Measurements from ENCODE around the gene MGAT3. TPM values are rescaled to one million over a fixed set of nuclear protein-coding genes. Genes with fewer than 3 reads are reported as not detected.

MGAT3 gene
- polyA plus RNA-seq, 1 donor from 2014 or later, result 29.1 TPM

- H3K9ac ChIP-seq (ENCODE audit: low read length), result no peak overlapping the region
- peaks cover 14% of the 10 kb centered on the region for H4K20me1 ChIP-seq (ENCODE audit: insufficient read depth)
- no peak overlapping the region for H3K4me2 ChIP-seq (ENCODE audit: low read length)
- H3K27ac ChIP-seq (ENCODE audit: low read length), result peak overlapping the region; percentile 98
- H3K36me3 ChIP-seq (ENCODE audit: insufficient read depth, low read length), result peaks cover 13% of the 10 kb centered on the region
- H2AFZ ChIP-seq (ENCODE audit: low read depth, low read length), result no peak overlapping the region
- no peaks in the 10 kb centered on the region for H3K27me3 ChIP-seq (ENCODE audit: insufficient read depth, low read depth, low read length)
- peak overlapping the region; percentile 78 for H3K4me3 ChIP-seq (ENCODE audit: low read length)
- H3F3A ChIP-seq (ENCODE audit: insufficient read depth, low read length, poor library complexity, severe bottlenecking), result peaks cover 4% of the 10 kb centered on the region
- TF ChIP-seq POLR2AphosphoS5 (IDR thresholded peaks at IDR 0.05) (no peak), RAD21 (conservative IDR thresholded peaks at IDR 0.05) (no peak), SMC3 (conservative IDR thresholded peaks at IDR 0.05; ENCODE audit: poor library complexity) (no peak), MXI1 (conservative IDR thresholded peaks at IDR 0.05; ENCODE audit: poor library complexity, severe bottlenecking) (no peak), REST (IDR thresholded peaks at IDR 0.05; ENCODE audit: borderline replicate concordance) (no peak), CTCF (IDR thresholded peaks at IDR 0.05; ENCODE audit: poor library complexity, severe bottlenecking) (no peak), TAF1 (IDR thresholded peaks at IDR 0.05; ENCODE audit: low read depth) (no peak), EZH2 (IDR thresholded peaks at IDR 0.05; ENCODE audit: borderline replicate concordance, insufficient read depth, low read length, poor library complexity, severe bottlenecking) (no peak), EP300 (conservative IDR thresholded peaks at IDR 0.05; ENCODE audit: poor library complexity, severe bottlenecking) (no peak)
- no peaks in the 10 kb centered on the region for H3K9me2 ChIP-seq (ENCODE audit: insufficient read depth, low read length)
- no peaks in the 10 kb centered on the region for H3K9me3 ChIP-seq (ENCODE audit: low read length)
- H3K79me2 ChIP-seq (replicated peaks; ENCODE audit: insufficient read depth, low read length), result peaks cover 28% of the 10 kb centered on the region
Observed at GRCh38 chr22:39518144-39518786, 61.5 kb downstream of the MGAT3 start.

DNA sequence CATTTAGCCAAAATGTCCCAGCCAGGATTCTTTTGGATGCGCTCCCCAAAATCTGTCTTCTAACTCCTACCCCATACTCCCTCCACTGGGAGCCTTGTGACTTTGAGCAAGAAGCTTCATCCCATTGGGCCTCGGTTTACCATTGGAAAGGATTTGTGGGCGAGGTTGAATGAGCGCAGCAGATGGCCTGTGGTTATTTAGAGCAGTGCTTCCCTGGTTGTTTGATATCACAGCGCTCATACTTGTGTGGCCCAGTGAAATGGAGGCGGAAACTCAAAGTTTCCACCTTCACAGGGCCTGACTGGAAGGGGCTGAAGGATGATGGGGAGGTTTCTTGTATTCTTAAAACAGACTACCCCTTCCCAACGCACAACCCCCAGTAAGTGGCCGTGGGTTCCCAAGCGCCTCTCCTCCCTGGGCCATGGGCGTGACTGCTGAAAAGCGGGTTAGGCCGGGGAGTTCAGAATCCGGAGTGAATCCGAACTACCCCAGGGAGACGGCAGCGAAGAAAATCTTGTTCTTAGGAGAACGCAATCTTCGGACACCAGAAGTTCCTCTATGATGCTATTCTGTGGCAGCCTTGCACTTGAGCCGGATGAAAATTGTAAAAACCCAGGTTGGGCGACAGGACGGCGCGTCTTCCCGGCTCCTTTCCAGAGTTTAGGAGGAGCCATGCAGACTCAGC, 62.3 kb downstream of the MGAT3 start:
- peak overlapping the region; percentile 98 for H3K27ac ChIP-seq (ENCODE audit: low read length)
- peaks cover 4% of the 10 kb centered on the region for H3K36me3 ChIP-seq (ENCODE audit: insufficient read depth, low read length)
- H4K20me1 ChIP-seq (ENCODE audit: insufficient read depth), result peaks cover 16% of the 10 kb centered on the region
- H3K79me2 ChIP-seq (replicated peaks; ENCODE audit: insufficient read depth, low read length), result peaks cover 35% of the 10 kb centered on the region
- peak overlapping the region; percentile 69 for H3K4me2 ChIP-seq (ENCODE audit: low read length)
- TF ChIP-seq REST (IDR thresholded peaks at IDR 0.05; ENCODE audit: borderline replicate concordance) (no peak), EZH2 (IDR thresholded peaks at IDR 0.05; ENCODE audit: borderline replicate concordance, insufficient read depth, low read length, poor library complexity, severe bottlenecking) (no peak), MXI1 (conservative IDR thresholded peaks at IDR 0.05; ENCODE audit: poor library complexity, severe bottlenecking) (no peak), EP300 (conservative IDR thresholded peaks at IDR 0.05; ENCODE audit: poor library complexity, severe bottlenecking) (no peak), RAD21 (conservative IDR thresholded peaks at IDR 0.05) (no peak)
- no peaks in the 10 kb centered on the region for H3K9me3 ChIP-seq (ENCODE audit: low read length)
- no peaks in the 10 kb centered on the region for H3K27me3 ChIP-seq (ENCODE audit: insufficient read depth, low read depth, low read length)
- H2AFZ ChIP-seq (ENCODE audit: low read depth, low read length), result peak overlapping the region; percentile 73
- H3K4me3 ChIP-seq (ENCODE audit: low read length), result peak overlapping the region; percentile 78
- peaks cover 4% of the 10 kb centered on the region for H3F3A ChIP-seq (ENCODE audit: insufficient read depth, low read length, poor library complexity, severe bottlenecking)
- H3K9me2 ChIP-seq (ENCODE audit: insufficient read depth, low read length), result no peaks in the 10 kb centered on the region
- H3K9ac ChIP-seq (ENCODE audit: low read length), result peak overlapping the region; percentile 100

Measured in neural cell (in vitro differentiated cells).